Thoracic aorta (tissue), 2 donors: ENCODE data around the gene ACTN1. TPM values are rescaled to one million over a fixed set of nuclear protein-coding genes. Genes with fewer than 3 reads are reported as not detected.

Source experiments
- ATAC-seq: fragments of 150-250 bp; one replicate; pipeline ENCODE4 v1.8.0; 2017; ENCODE audit warnings: low read depth; ENCODE audit not compliant: insufficient number of reproducible peaks, low FRiP score
- DNase-seq: peaks from one replicate; pipeline ENCODE4 v3.0.0-alpha.2; 2020; ENCODE audit warnings: low spot score
- H3K27ac ChIP-seq, 2 donors: fragments of 200-600 bp; sonication (generic); 1 replicate in 1 of 2; 2 replicates in 1 of 2; pipeline ENCODE4 v1.5.1; 2016; ENCODE audit warnings: mild to moderate bottlenecking in 2 of 2, moderate library complexity in 2 of 2
- H3K27me3 ChIP-seq: fragments of 200-600 bp; sonication (generic); replicated peaks from 2 replicates; pipeline ENCODE4 v1.6.0; 2016; ENCODE audit warnings: mild to moderate bottlenecking; ENCODE audit not compliant: insufficient read depth
- H3K36me3 ChIP-seq: fragments of 200-600 bp; sonication (generic); one replicate; pipeline ENCODE4 v1.5.1; 2016
- H3K4me1 ChIP-seq, 2 donors: fragments of 200-600 bp; sonication (generic); 1 replicate in 1 of 2; 2 replicates in 1 of 2; pipeline versions ENCODE4 v1.5.1 to v1.6.0; 2016; ENCODE audit warnings: low read depth in 2 of 2, mild to moderate bottlenecking in 1 of 2; ENCODE audit not compliant: control insufficient read depth in 1 of 2
- H3K4me3 ChIP-seq: fragments of 200-600 bp; sonication (generic); 2 replicates; pipeline ENCODE4 v1.5.1; 2016; ENCODE audit warnings: mild to moderate bottlenecking
- H3K9me3 ChIP-seq: fragments of 200-600 bp; sonication (generic); 2 replicates; pipeline ENCODE4 v1.5.1; 2016
- CTCF ChIP-seq: fragments of 200-600 bp; sonication (generic); IDR thresholded peaks from one replicate; pipeline ENCODE4 v1.5.1; 2019; ENCODE audit warnings: antibody characterized with exemption
- total RNA-seq, 2 donors: library from RNA; depleted of rRNA; stranded (reverse); fragments of >200 nt; gene quantifications; one replicate each; pipeline versions ENCODE4 v1.1.0 to v1.2.3, GENCODE V29; 2016

Gene ACTN1
- total RNA-seq, 2 donors from 2014 or later: 1,201 to 1,291 TPM

GRCh38 chr14:68865542-68865941 lies 113.6 kb downstream of the ACTN1 start:
- TF ChIP-seq CTCF: no peak
- DNase-seq (no peak), ATAC-seq (no peak)
- Histone ChIP-seq H3K9me3 (peaks cover 11% of the 10 kb centered on the region), H3K27ac (no peak overlapping the region), H3K36me3 (no peaks in the 10 kb centered on the region), H3K27me3 (no peaks in the 10 kb centered on the region), H3K4me3 (no peak overlapping the region), H3K4me1 (no peaks in the 10 kb centered on the region)

GRCh38 chr14:68864361-68864750 lies 114.7 kb downstream of the ACTN1 start:
- DNase-seq (no peak), ATAC-seq (no peak)
- H3K9me3 ChIP-seq: peaks cover 11% of the 10 kb centered on the region
- H3K4me1 ChIP-seq: no peaks in the 10 kb centered on the region
- H3K27me3 ChIP-seq: no peaks in the 10 kb centered on the region
- no peak overlapping the region for H3K4me3 ChIP-seq
- no peaks in the 10 kb centered on the region for H3K36me3 ChIP-seq
- no peak for TF ChIP-seq CTCF
- no peak overlapping the region for H3K27ac ChIP-seq

- no peak for TF ChIP-seq CTCF
- DNase-seq: no peak
- no peaks in the 10 kb centered on the region for H3K36me3 ChIP-seq
- no peaks in the 10 kb centered on the region for H3K4me1 ChIP-seq
- peaks cover 11% of the 10 kb centered on the region for H3K9me3 ChIP-seq
- H3K27ac ChIP-seq: no peak overlapping the region
- no peak for ATAC-seq
- no peak overlapping the region for H3K4me3 ChIP-seq
- no peaks in the 10 kb centered on the region for H3K27me3 ChIP-seq
Observed at GRCh38 chr14:68863610-68864360, 115.3 kb downstream of the ACTN1 start.

- peaks cover 11% of the 10 kb centered on the region for H3K9me3 ChIP-seq
- H3K27me3 ChIP-seq: no peaks in the 10 kb centered on the region
- H3K4me1 ChIP-seq: no peaks in the 10 kb centered on the region
- H3K36me3 ChIP-seq: no peaks in the 10 kb centered on the region
- TF ChIP-seq CTCF: peak; percentile 69
- no peak overlapping the region for H3K4me3 ChIP-seq
- DNase-seq: no peak
- ATAC-seq: peak; percentile 39
- no peak overlapping the region for H3K27ac ChIP-seq
Observed at GRCh38 chr14:68862954-68863594, 116.0 kb downstream of the ACTN1 start.

- Histone ChIP-seq H3K27ac (no peak overlapping the region), H3K36me3 (no peaks in the 10 kb centered on the region), H3K4me3 (no peak overlapping the region), H3K4me1 (no peaks in the 10 kb centered on the region), H3K9me3 (peaks cover 10% of the 10 kb centered on the region), H3K27me3 (no peaks in the 10 kb centered on the region)
- no peak for ATAC-seq
- no peak for TF ChIP-seq CTCF
- DNase-seq: no peak
Observed at GRCh38 chr14:68860771-68861170, 118.3 kb downstream of the ACTN1 start.
